DOHH2 (cell line): ENCODE results near the gene SCT.

Experiments
- H3F3A ChIP-seq: fragments of 200-600 bp; sonication (generic), shearing (Covaris generic); 2 replicates; pipeline ENCODE4 v1.6.0; 2016; ENCODE audit warnings: antibody characterized with exemption, mild to moderate bottlenecking; ENCODE audit not compliant: control insufficient read depth, insufficient read depth
- H3K27ac ChIP-seq: fragments of 200-600 bp; sonication (generic); 2 replicates; pipeline ENCODE4 v1.5.1; 2014; ENCODE audit warnings: low read depth, mild to moderate bottlenecking, low read length, moderate library complexity
- H3K27me3 ChIP-seq: fragments of 200-600 bp; sonication (generic); 2 replicates; pipeline ENCODE4 v1.6.1; 2014; ENCODE audit warnings: mild to moderate bottlenecking, low read length, mixed read lengths; ENCODE audit not compliant: control insufficient read depth
- H3K36me3 ChIP-seq: fragments of 200-600 bp; sonication (generic); 2 replicates; pipeline ENCODE4 v1.6.1; 2014; ENCODE audit warnings: mild to moderate bottlenecking, low read length, moderate library complexity, mixed read lengths; ENCODE audit not compliant: control insufficient read depth
- H3K4me1 ChIP-seq: fragments of 200-600 bp; sonication (generic); 2 replicates; pipeline ENCODE4 v1.6.1; 2014; ENCODE audit warnings: mild to moderate bottlenecking, low read length, mixed read lengths; ENCODE audit not compliant: control insufficient read depth
- H3K4me2 ChIP-seq: fragments of 200-600 bp; sonication (generic); 2 replicates; pipeline ENCODE4 v1.6.0; 2014; ENCODE audit warnings: mild to moderate bottlenecking, low read length, moderate library complexity
- H3K4me3 ChIP-seq: fragments of 200-600 bp; sonication (generic); 2 replicates; pipeline ENCODE4 v1.5.1; 2014; ENCODE audit warnings: mild to moderate bottlenecking, low read length, mixed read lengths
- H3K79me2 ChIP-seq: fragments of 200-600 bp; sonication (generic); 2 replicates; pipeline ENCODE4 v1.6.1; 2014; ENCODE audit warnings: mild to moderate bottlenecking, low read length, mixed read lengths; ENCODE audit not compliant: control insufficient read depth
- H3K9me2 ChIP-seq: fragments of 200-600 bp; sonication (generic); replicated peaks from 2 replicates; pipeline ENCODE4 v1.6.1; 2014; ENCODE audit warnings: mild to moderate bottlenecking, low read length, mixed read lengths; ENCODE audit not compliant: control insufficient read depth
- H3K9me3 ChIP-seq: fragments of 200-600 bp; sonication (generic); 2 replicates; pipeline ENCODE4 v1.6.1; 2014; ENCODE audit warnings: antibody characterized with exemption, low read length, mixed read lengths; ENCODE audit not compliant: control insufficient read depth, insufficient read depth
- H4K20me1 ChIP-seq: fragments of 200-600 bp; sonication (generic); 2 replicates; pipeline ENCODE4 v1.6.0; 2014; ENCODE audit warnings: low read depth, mild to moderate bottlenecking, antibody characterized with exemption, low read length, moderate library complexity; ENCODE audit not compliant: control insufficient read depth, insufficient read depth
- CTCF ChIP-seq: fragments of 200-600 bp; sonication (generic); IDR thresholded peaks from one replicate; pipeline ENCODE4 v1.5.1; 2014; ENCODE audit warnings: antibody characterized with exemption, mild to moderate bottlenecking, low read depth, low read length; ENCODE audit not compliant: poor library complexity, severe bottlenecking
- EZH2phosphoT487 ChIP-seq: fragments of 200-600 bp; sonication (generic); IDR thresholded peaks from 2 replicates; pipeline ENCODE4 v1.6.1; 2017; ENCODE audit warnings: borderline replicate concordance, mild to moderate bottlenecking, antibody characterized with exemption, low read length, moderate library complexity, mixed read lengths

SCT gene

GRCh38 chr11:614623-615503 is 12.1 kb downstream of the SCT start:
- Histone ChIP-seq H4K20me1 (peaks cover 8% of the 10 kb centered on the region), H3K4me1 (peaks cover 31% of the 10 kb centered on the region), H3K27ac (peak overlapping the region; percentile 73), H3K9me2 (no peaks in the 10 kb centered on the region), H3K4me3 (peak overlapping the region; percentile 84), H3K79me2 (peaks cover 6% of the 10 kb centered on the region), H3F3A (peaks cover 10% of the 10 kb centered on the region; the same call in 1 of the 2 replicates), H3K9me3 (no peaks in the 10 kb centered on the region), H3K36me3 (peaks cover 41% of the 10 kb centered on the region), H3K27me3 (no peaks in the 10 kb centered on the region), H3K4me2 (peak overlapping the region; percentile 98)
- TF ChIP-seq EZH2phosphoT487 (no peak), CTCF (no peak)

GRCh38 chr11:614021-614622 is 12.9 kb downstream of the SCT start:
- peaks cover 31% of the 10 kb centered on the region for H3K4me1 ChIP-seq

DNA sequence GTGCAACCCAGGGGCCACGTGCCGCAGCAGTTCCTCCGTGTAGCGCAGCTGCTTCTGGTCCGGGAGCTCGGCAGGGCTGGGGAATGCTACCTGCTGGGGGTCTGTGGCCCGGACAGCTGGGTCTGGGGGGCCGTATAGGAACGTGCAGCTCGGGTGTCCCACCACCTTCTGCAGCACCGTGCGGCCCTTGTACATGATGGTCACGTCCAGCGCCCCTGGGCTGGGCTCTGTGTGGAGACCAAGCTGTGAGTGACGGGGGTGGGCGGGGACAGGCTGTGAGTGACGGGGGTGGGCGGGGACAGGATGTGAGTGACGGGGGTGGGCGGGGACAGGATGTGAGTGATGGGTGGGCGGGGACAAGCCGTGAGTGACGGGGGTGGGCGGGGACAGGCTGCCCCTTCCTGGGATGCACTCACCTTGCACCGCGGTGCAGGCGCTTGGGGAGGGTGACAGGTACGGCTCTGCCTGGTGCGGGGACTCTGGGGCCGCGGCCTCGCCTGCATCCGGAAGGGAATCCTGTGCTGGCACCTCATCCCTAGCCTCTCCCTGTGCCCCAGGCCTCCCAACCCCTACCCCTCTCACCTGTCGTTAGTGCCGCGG is 13.5 kb downstream of the SCT start:
- TF ChIP-seq CTCF (no peak), EZH2phosphoT487 (no peak)
- no peaks in the 10 kb centered on the region for H3K9me2 ChIP-seq
- peaks cover 8% of the 10 kb centered on the region for H4K20me1 ChIP-seq
- peaks cover 6% of the 10 kb centered on the region for H3K79me2 ChIP-seq
- no peak overlapping the region for H3K4me2 ChIP-seq
- peaks cover 54% of the 10 kb centered on the region for H3K36me3 ChIP-seq
- H3K4me3 ChIP-seq = no peak overlapping the region
- H3F3A ChIP-seq = peaks cover 10% of the 10 kb centered on the region; the same call in 1 of the 2 replicates
- no peaks in the 10 kb centered on the region for H3K27me3 ChIP-seq
- H3K27ac ChIP-seq = no peak overlapping the region
- peaks cover 31% of the 10 kb centered on the region for H3K4me1 ChIP-seq
- no peaks in the 10 kb centered on the region for H3K9me3 ChIP-seq

More at GRCh38 chr11:614021-614622, 12.9 kb downstream of the SCT start:
- no peak for TF ChIP-seq CTCF
- TF ChIP-seq EZH2phosphoT487 = no peak
- Histone ChIP-seq H3K27ac (no peak overlapping the region), H3K36me3 (peaks cover 48% of the 10 kb centered on the region), H3K9me3 (no peaks in the 10 kb centered on the region), H3K27me3 (no peaks in the 10 kb centered on the region), H3K9me2 (no peaks in the 10 kb centered on the region), H3F3A (peaks cover 10% of the 10 kb centered on the region; the same call in 1 of the 2 replicates), H3K4me2 (no peak overlapping the region), H3K4me3 (no peak overlapping the region), H3K79me2 (peaks cover 6% of the 10 kb centered on the region), H4K20me1 (peaks cover 8% of the 10 kb centered on the region)
